ENCODE data around the gene PLS3. TPM values are rescaled to one million over a fixed set of nuclear protein-coding genes. Genes with fewer than 3 reads are reported as not detected.

The PLS3 gene
- total and polyA plus RNA-seq, 2 of the 13 experiments (the other 11 are each of a cell fraction or from before 2014, with no cell fraction given), result 55.7 to 99.9 TPM

DNA sequence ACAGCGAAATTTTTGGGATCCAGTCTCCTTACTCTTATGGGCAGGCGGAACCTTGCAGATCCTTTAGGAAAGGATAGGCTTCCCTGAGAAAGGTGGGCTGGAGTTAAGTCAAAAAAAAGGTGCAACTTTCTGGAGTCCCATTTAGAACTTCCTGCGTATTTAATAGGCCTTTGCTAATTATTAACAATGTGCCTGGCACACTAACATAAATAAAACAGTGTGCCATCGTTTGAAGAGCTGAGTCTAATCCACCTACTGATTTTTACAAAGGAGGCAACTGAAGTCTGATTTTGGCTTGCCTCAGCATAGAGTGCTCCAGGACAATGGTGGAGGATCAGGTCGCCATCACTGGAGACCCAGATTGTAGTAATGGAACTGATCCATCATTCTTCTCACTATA lies 15.7 kb downstream of the PLS3 start (continued):
- TF ChIP-seq DMTF1 (CRISPR knock-in tag; IDR thresholded peaks at IDR 0.05) (no peak), PTBP1 (IDR thresholded peaks at IDR 0.05; ENCODE audit: low read depth, low read length, poor library complexity, severe bottlenecking) (no peak), TBX3 (IDR thresholded peaks at IDR 0.05; ENCODE audit: borderline replicate concordance) (no peak), NONO (IDR thresholded peaks at IDR 0.05) (no peak), NONO (CRISPR knock-in tag; conservative IDR thresholded peaks at IDR 0.05) (no peak)

- H3K4me1 ChIP-seq (ENCODE audit: insufficient read depth, low read length), result no peaks in the 10 kb centered on the region
- H3K79me2 ChIP-seq (ENCODE audit: insufficient read depth, low read length), result peaks cover 29% of the 10 kb centered on the region
- POLR2A ChIA-PET, result no interaction called here
- in situ Hi-C loops (cut with HindIII; ENCODE audit: extremely low pct_ligation_motif_present, low pct_unique_long_range_greater_than_20kb), result no loop called here
- no peak overlapping the region for H3K4me3 ChIP-seq (replicated peaks in 1 of 3; ENCODE audit: insufficient read depth in 1 of 3, low read depth in 2 of 3, low read length in 3 of 3)
- no peaks in the 10 kb centered on the region for H4K20me1 ChIP-seq (ENCODE audit: insufficient read depth, low read length)
- no peaks in the 10 kb centered on the region for H3K27me3 ChIP-seq (ENCODE audit: control insufficient read depth in 1 of 2, insufficient read depth in 2 of 2, low read length in 2 of 2)
- H3K36me3 ChIP-seq (replicated peaks in 1 of 2; ENCODE audit: control insufficient read depth in 1 of 2, insufficient read depth in 2 of 2, low read length in 2 of 2), result 0 out of 5 replicates have a peak, but pooled peaks cover 0 to 4% of the 10 kb centered on the region in 2 experiments
- FAIRE-seq (no peak), DNase-seq (ENCODE audit: low spot score) (no peak), ATAC-seq (no peak)
- WGBS (ENCODE audit: low lambda C conversion rate), result 96% methylated on average over 2 of the region's 2 CpGs
- H3K4me2 ChIP-seq (ENCODE audit: low read depth, low read length), result no peak overlapping the region
- H3K9me3 ChIP-seq (ENCODE audit: low read length), result no peaks in the 10 kb centered on the region
- H3K9ac ChIP-seq (ENCODE audit: insufficient read depth, low read depth, low read length), result no peak overlapping the region
- intact Hi-C loops (cut with micrococcal nuclease; ENCODE audit: unreplicated experiment), result no loop called here
- H2AFZ ChIP-seq (ENCODE audit: low read length), result no peak overlapping the region
- H3K27ac ChIP-seq (ENCODE audit: extremely low read length, insufficient read depth, low read length), result no peak overlapping the region
- CTCF ChIA-PET (ENCODE audit: low intra/inter-chr PET ratio, low total read pairs), result no interaction called here
- no TSS peak for BruUV-seq (replicated peaks)
- TF ChIP-seq KLF13 (CRISPR knock-in tag; IDR thresholded peaks at IDR 0.05) (no peak), TFDP1 (CRISPR knock-in tag; IDR thresholded peaks at IDR 0.05; ENCODE audit: borderline replicate concordance) (no peak), SSRP1 (CRISPR knock-in tag; IDR thresholded peaks at IDR 0.05) (no peak), ZNF256 (CRISPR knock-in tag; conservative IDR thresholded peaks at IDR 0.05) (no peak), ATF2 (CRISPR knock-in tag; IDR thresholded peaks at IDR 0.05) (no peak), KDM3A (CRISPR knock-in tag; IDR thresholded peaks at IDR 0.05; ENCODE audit: low read depth) (no peak), KMT2B (CRISPR knock-in tag; IDR thresholded peaks at IDR 0.05) (no peak), ZBTB20 (CRISPR knock-in tag; IDR thresholded peaks at IDR 0.05; ENCODE audit: borderline replicate concordance, low read depth) (no peak), ZNF737 (CRISPR knock-in tag; IDR thresholded peaks at IDR 0.05; ENCODE audit: borderline replicate concordance) (no peak), ZNF235 (CRISPR knock-in tag; IDR thresholded peaks at IDR 0.05; ENCODE audit: borderline replicate concordance) (no peak), HNF4A (CRISPR knock-in tag; IDR thresholded peaks at IDR 0.05) (no peak), ZNF136 (CRISPR knock-in tag; IDR thresholded peaks at IDR 0.05; ENCODE audit: low read depth) (no peak), KDM4B (CRISPR knock-in tag; IDR thresholded peaks at IDR 0.05) (no peak), CBFB (CRISPR knock-in tag; IDR thresholded peaks at IDR 0.05) (no peak), HOXA9 (CRISPR knock-in tag; IDR thresholded peaks at IDR 0.05; ENCODE audit: borderline replicate concordance) (no peak), ZFP37 (CRISPR knock-in tag; IDR thresholded peaks at IDR 0.05; ENCODE audit: borderline replicate concordance) (no peak), ZNF562 (CRISPR knock-in tag; IDR thresholded peaks at IDR 0.05; ENCODE audit: borderline replicate concordance) (no peak)
Measured at GRCh38 chrX:115579327-115579726, 18.4 kb downstream of the PLS3 start.
